Testis (tissue), 2 donors: Measurements from ENCODE around the gene TMEM242.

Source experiments
- POLR2A ChIP-seq: fragments of 450-650 bp; IDR thresholded peaks from one replicate; pipeline ENCODE4 v1.6.1; 2017; ENCODE audit warnings: antibody characterized with exemption, mild to moderate bottlenecking, moderate library complexity
- TF ChIP-seq, protein P1 (sequence below), 3 experiments: fragments of 450-650 bp in 2 of 3; fragments of 200-600 bp in 1 of 3; sonication (generic) in 1 of 3; IDR thresholded peaks; one replicate each; pipeline ENCODE4 v1.5.1; 2016 to 2019; ENCODE audit warnings: antibody characterized with exemption in 3 of 3, mild to moderate bottlenecking in 2 of 3, moderate library complexity in 1 of 3

DNA sequence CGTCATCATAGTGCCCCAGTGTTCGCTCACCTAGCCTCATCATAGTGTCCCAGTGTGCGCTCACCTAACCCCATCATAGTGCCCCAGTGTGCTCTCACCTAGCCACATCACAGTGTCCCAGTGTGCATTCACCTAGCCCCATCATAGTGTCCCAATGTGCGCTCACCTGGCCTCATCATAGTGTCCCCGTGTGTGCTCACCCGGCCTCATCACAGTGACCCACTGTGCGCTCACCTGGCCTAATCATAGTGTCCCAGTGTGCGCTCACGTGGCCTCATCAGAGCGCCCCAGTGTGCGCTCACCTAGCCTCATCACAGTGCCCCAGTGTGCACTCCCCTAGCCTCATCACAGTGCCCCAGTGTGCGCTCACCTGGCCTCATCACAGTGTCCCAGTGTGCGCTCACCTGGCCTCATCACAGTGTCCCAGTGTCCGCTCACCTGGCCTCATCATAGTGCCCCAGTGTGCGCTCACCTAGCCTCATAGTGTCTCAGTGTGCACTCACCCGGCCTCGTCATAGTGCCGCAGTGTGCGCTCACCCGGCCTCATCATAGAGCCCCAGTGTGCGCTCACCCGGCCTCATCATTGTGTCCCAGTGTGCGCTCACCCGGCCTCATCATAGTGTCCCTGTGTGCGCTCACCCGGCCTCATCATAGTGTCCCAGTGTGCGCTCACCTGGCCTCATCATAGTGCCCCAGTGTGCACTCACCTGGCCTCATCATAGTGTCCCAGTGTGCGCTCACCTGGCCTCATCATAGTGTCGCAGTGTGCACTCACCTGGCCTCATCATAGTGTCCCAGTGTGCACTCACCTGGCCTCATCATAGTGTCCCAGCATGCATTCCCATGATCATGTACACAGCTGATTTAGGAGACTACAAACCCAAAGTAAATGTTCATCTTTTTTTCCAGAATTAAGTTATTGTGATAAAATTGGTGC, 9.5 kb downstream of the TMEM242 start:
- TF ChIP-seq, protein P1, sequence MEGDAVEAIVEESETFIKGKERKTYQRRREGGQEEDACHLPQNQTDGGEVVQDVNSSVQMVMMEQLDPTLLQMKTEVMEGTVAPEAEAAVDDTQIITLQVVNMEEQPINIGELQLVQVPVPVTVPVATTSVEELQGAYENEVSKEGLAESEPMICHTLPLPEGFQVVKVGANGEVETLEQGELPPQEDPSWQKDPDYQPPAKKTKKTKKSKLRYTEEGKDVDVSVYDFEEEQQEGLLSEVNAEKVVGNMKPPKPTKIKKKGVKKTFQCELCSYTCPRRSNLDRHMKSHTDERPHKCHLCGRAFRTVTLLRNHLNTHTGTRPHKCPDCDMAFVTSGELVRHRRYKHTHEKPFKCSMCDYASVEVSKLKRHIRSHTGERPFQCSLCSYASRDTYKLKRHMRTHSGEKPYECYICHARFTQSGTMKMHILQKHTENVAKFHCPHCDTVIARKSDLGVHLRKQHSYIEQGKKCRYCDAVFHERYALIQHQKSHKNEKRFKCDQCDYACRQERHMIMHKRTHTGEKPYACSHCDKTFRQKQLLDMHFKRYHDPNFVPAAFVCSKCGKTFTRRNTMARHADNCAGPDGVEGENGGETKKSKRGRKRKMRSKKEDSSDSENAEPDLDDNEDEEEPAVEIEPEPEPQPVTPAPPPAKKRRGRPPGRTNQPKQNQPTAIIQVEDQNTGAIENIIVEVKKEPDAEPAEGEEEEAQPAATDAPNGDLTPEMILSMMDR (IDR thresholded peaks at IDR 0.05), result no peak
- TF ChIP-seq POLR2A, result no peak
